HFFc6 (cell line): ENCODE measurements around the gene TCP11. TPM values are rescaled to one million over a fixed set of nuclear protein-coding genes. Genes with fewer than 3 reads are reported as not detected.

ENCODE experiments used
- DNase-seq: peaks from one replicate; pipeline ENCODE4 v3.0.0-alpha.2; 2018
- H3K27ac Mint-ChIP-seq: 2 replicates; pipeline ENCODE4 v1.8.0; 2020; ENCODE audit warnings: mild to moderate bottlenecking, mixed read lengths
- H3K27me3 Mint-ChIP-seq: 2 replicates; pipeline ENCODE4 v1.8.0; 2021; ENCODE audit warnings: mild to moderate bottlenecking, moderate library complexity, mixed read lengths; ENCODE audit not compliant: insufficient read depth
- H3K36me3 Mint-ChIP-seq: 2 replicates; pipeline ENCODE4 v1.8.0; 2021; ENCODE audit warnings: low read depth, mixed read lengths
- H3K4me1 Mint-ChIP-seq: 2 replicates; pipeline ENCODE4 v1.8.0; 2020; ENCODE audit warnings: low read depth, mixed read lengths
- H3K4me3 Mint-ChIP-seq: 2 replicates; pipeline ENCODE4 v1.8.0; 2020; ENCODE audit warnings: mild to moderate bottlenecking, moderate library complexity, mixed read lengths
- H3K9me3 Mint-ChIP-seq: 2 replicates; pipeline ENCODE4 v1.8.0; 2020; ENCODE audit warnings: mild to moderate bottlenecking, mixed read lengths
- total RNA-seq, 6 experiments: library from RNA; stranded (reverse); fragmentation: NEBNext Ultra II Directional; extraction: Animal tissue kit (Norgen Biotek cat#: 25700); gene quantifications; 2 replicates in 1 of 6; 3 replicates in 5 of 6; pipeline ENCODE4 v1.2.3, GENCODE V29; 2021
- TF ChIP-seq, protein P1 (sequence below): fragments of 200-600 bp; sonication (generic); IDR thresholded peaks from 2 replicates; pipeline ENCODE4 v1.5.0; 2021; ENCODE audit warnings: antibody characterized with exemption, mild to moderate bottlenecking

The TCP11 gene
- total RNA-seq, 6 experiments from 2014 or later: 0.31 to 0.70 (median 0.37) TPM

DNA sequence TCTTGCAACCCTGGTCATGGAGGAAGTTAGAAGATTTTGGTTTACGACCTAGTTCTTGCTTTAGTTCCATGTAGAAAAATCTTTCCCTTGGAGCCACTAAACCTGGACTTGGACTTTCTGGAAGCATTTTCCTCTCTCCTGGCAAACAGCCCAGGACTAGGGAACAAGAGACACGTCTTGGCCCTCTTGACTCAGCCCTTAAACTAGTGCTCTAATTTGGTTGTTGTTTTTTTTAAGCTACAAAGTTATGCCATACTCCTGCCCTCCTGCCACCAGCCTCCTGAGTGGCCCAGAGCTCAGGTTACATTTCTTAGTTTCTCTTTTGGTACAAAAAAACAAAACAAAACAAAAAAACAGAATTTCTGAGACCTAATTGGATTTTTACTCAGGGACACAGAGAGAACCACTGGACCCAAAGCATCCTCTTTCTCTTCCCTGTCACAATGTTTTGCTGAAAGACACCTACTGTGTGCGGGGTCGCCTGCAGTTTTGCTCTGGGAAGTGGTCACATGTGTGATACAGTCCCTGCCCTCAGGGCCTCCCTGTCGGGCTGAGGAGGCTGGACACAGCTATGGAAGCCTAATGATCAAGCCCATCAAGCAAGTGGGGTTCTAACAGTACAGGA is 40.3 kb upstream of the TCP11 start:
- Mint-ChIP-seq H3K36me3 (no peaks in the 10 kb centered on the region), H3K4me1 (peaks cover 94% of the 10 kb centered on the region), H3K9me3 (no peaks in the 10 kb centered on the region), H3K4me3 (peak overlapping the region; percentile 75), H3K27me3 (no peaks in the 10 kb centered on the region), H3K27ac (peak overlapping the region; percentile 95)
- peak; percentile 82 for DNase-seq
- TF ChIP-seq, protein P1, sequence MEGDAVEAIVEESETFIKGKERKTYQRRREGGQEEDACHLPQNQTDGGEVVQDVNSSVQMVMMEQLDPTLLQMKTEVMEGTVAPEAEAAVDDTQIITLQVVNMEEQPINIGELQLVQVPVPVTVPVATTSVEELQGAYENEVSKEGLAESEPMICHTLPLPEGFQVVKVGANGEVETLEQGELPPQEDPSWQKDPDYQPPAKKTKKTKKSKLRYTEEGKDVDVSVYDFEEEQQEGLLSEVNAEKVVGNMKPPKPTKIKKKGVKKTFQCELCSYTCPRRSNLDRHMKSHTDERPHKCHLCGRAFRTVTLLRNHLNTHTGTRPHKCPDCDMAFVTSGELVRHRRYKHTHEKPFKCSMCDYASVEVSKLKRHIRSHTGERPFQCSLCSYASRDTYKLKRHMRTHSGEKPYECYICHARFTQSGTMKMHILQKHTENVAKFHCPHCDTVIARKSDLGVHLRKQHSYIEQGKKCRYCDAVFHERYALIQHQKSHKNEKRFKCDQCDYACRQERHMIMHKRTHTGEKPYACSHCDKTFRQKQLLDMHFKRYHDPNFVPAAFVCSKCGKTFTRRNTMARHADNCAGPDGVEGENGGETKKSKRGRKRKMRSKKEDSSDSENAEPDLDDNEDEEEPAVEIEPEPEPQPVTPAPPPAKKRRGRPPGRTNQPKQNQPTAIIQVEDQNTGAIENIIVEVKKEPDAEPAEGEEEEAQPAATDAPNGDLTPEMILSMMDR: no peak

DNA sequence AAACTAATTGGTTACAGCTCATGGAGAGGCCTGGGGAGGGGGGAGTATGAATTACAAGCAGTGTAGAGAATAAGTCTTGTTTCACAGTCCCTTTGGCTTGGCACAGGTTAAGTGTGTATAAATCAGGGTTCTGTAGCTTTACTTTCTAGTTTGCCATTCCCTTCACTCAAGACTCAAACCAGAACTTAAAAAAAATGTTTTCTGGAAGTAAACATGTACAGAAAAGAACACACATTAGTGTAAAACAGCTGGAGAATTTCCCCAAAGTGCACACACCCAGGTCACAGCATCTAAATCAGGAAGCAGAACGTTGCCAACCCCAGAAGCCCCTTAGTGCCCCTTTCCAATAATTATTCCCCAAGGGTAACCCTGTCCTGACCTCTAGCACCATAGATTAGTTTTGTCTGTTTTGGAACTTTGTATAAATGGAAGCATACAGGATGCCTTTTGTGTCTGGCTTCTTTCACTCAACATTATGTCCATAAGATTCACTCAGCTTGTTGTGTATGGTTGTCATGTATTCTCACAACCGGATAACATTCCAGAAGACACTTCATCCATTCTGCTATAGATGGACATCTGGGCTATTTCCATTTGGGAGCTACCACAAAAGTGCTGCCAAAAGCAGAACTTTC is 38.9 kb upstream of the TCP11 start:
- no peak for DNase-seq
- Mint-ChIP-seq H3K36me3 (no peaks in the 10 kb centered on the region), H3K27me3 (no peaks in the 10 kb centered on the region), H3K4me1 (peaks cover 88% of the 10 kb centered on the region), H3K9me3 (no peaks in the 10 kb centered on the region), H3K4me3 (no peak overlapping the region), H3K27ac (peak overlapping the region; percentile 95)
- TF ChIP-seq, protein P1: no peak

DNA sequence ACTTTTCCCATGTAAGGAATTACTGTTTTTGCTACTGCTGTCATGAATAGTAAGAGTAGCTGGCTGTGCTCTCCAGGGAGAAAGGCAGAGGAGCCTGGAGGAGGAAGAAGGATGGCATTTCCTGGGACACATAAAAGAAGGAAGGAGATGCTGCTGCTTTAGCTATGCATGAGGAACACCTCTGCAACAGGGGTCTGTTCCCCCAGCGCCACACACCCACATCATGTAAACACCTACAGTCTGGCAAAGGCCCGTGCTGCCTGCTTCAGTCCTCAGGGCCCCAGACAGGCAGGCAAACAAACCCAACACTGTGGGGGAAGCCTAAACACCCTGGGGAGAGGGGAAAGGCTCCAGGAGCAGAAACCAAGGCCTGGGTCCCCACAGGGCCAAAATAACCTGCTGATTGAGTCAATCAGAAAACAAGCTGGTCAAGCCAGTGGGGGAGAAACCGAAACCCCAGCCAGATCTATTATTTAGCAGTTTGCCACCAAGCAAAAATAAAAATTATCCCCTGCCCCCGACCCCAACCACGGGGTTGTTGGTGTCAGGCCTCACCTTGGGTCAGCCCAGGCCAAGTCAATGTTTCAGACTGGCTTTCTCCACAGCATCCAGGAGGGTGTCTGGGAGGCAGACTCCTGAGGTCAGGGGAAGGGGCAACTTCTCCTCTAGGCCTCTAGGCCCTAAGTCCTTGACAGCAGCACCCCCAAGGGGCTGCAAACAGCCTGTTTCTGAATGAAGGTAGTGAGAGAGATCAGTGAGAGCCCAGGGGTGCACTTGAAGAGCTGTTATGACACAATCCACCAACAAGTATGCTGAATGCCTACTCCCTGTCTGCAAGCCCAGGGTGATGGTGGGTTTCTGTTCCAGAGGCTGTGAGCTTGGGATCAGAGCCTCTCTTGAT is 38.0 kb upstream of the TCP11 start:
- Mint-ChIP-seq H3K27me3 (no peaks in the 10 kb centered on the region), H3K27ac (peak overlapping the region; percentile 95), H3K4me3 (no peak overlapping the region), H3K9me3 (no peaks in the 10 kb centered on the region), H3K36me3 (no peaks in the 10 kb centered on the region), H3K4me1 (peaks cover 84% of the 10 kb centered on the region)
- TF ChIP-seq, protein P1: no peak
- no peak for DNase-seq

DNA sequence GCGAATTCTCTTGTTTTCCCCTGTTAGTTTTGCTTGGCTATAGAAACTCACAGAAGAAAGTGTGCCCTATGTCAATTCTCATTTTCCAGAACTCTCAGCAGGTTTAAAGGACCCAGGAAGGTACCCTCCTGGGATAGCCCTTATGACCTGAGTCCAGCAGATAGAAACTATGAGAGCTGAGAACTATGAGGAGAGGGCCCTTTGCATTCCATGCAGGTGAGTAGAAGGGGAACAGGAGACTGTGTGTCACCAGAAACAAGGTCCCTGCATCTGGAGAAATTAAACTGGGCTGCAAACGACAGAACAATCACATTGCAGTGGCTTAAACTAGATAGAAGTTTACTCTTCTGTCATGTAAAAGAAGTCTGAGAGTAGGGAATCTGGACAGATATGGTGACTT is 36.9 kb upstream of the TCP11 start:
- TF ChIP-seq, protein P1: no peak
- H3K4me3 Mint-ChIP-seq: peak overlapping the region; percentile 45; the same call in 1 of the 2 replicates
- peak overlapping the region; percentile 95 for H3K27ac Mint-ChIP-seq
- H3K36me3 Mint-ChIP-seq: no peaks in the 10 kb centered on the region
- peaks cover 84% of the 10 kb centered on the region for H3K4me1 Mint-ChIP-seq
- DNase-seq: no peak
- H3K27me3 Mint-ChIP-seq: no peaks in the 10 kb centered on the region
- no peaks in the 10 kb centered on the region for H3K9me3 Mint-ChIP-seq

DNA sequence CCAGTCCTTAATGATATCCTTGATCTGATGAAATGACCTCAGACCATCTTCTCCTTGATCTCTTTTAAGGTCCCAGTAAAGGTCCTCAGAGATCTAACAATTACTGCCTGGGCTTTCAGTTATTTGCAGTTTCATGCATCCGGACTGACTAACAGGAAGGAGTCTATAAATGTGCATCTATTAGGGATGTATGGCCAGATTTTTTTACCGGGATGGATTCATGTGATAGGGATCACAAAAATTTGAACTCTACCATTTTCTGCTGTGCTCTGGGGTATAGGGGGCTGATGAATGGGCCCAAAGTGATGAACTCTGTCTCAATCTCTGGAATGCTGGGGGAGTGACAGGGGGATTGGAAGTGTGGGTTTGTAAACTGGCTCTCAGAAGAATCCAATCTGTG is 36.5 kb upstream of the TCP11 start:
- H3K4me3 Mint-ChIP-seq: peak overlapping the region; percentile 45; the same call in 1 of the 2 replicates
- no peaks in the 10 kb centered on the region for H3K9me3 Mint-ChIP-seq
- no peaks in the 10 kb centered on the region for H3K27me3 Mint-ChIP-seq
- peaks cover 84% of the 10 kb centered on the region for H3K4me1 Mint-ChIP-seq
- DNase-seq: peak; percentile 66
- peak overlapping the region; percentile 95 for H3K27ac Mint-ChIP-seq
- TF ChIP-seq, protein P1: no peak
- no peaks in the 10 kb centered on the region for H3K36me3 Mint-ChIP-seq
